SK-N-MC (cell line): Measurements from ENCODE around the gene CHD1L.

Experiments used
- EZH2 ChIP-seq: fragments of 200-600 bp; sonication (generic); IDR thresholded peaks from one replicate; pipeline ENCODE4 v1.6.1; 2017; ENCODE audit warnings: antibody characterized with exemption
- POLR2AphosphoS5 ChIP-seq: IDR thresholded peaks from 2 replicates; pipeline ENCODE4 v1.6.1; 2012; ENCODE audit warnings: mild to moderate bottlenecking, low read depth, low read length, borderline replicate concordance

DNA sequence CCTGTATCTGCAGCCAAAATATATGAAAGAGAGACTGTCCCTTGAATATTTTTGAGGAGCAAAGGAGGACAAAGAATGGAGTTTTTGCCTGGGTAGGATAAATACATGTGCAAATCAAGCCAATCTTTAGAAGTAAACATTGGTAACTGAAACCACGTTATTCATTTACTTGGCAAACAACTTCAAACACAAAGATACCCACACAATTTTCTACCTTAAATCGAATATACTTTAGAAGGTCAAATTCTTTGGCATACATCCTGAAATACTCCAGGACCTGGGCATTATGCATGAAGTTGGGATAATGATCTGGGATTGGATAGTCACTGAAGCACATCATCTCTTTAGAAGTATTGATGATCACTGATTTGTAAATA lies 27.0 kb upstream of the CHD1L start:
- TF ChIP-seq POLR2AphosphoS5 (no peak), EZH2 (no peak)
